ENCODE results near the gene GABBR2. TPM values are rescaled to one million over a fixed set of nuclear protein-coding genes. Genes with fewer than 3 reads are reported as not detected.

The GABBR2 gene
- total and polyA plus RNA-seq, 9 of the 15 experiments (the other 6 are each of a cell fraction or from before 2014, with no cell fraction given): 0.15 to 1.9 (median 0.32) TPM

GRCh38 chr9:98575379-98576346, 133.1 kb downstream of the GABBR2 start (continued):
- TF ChIP-seq, protein P1, sequence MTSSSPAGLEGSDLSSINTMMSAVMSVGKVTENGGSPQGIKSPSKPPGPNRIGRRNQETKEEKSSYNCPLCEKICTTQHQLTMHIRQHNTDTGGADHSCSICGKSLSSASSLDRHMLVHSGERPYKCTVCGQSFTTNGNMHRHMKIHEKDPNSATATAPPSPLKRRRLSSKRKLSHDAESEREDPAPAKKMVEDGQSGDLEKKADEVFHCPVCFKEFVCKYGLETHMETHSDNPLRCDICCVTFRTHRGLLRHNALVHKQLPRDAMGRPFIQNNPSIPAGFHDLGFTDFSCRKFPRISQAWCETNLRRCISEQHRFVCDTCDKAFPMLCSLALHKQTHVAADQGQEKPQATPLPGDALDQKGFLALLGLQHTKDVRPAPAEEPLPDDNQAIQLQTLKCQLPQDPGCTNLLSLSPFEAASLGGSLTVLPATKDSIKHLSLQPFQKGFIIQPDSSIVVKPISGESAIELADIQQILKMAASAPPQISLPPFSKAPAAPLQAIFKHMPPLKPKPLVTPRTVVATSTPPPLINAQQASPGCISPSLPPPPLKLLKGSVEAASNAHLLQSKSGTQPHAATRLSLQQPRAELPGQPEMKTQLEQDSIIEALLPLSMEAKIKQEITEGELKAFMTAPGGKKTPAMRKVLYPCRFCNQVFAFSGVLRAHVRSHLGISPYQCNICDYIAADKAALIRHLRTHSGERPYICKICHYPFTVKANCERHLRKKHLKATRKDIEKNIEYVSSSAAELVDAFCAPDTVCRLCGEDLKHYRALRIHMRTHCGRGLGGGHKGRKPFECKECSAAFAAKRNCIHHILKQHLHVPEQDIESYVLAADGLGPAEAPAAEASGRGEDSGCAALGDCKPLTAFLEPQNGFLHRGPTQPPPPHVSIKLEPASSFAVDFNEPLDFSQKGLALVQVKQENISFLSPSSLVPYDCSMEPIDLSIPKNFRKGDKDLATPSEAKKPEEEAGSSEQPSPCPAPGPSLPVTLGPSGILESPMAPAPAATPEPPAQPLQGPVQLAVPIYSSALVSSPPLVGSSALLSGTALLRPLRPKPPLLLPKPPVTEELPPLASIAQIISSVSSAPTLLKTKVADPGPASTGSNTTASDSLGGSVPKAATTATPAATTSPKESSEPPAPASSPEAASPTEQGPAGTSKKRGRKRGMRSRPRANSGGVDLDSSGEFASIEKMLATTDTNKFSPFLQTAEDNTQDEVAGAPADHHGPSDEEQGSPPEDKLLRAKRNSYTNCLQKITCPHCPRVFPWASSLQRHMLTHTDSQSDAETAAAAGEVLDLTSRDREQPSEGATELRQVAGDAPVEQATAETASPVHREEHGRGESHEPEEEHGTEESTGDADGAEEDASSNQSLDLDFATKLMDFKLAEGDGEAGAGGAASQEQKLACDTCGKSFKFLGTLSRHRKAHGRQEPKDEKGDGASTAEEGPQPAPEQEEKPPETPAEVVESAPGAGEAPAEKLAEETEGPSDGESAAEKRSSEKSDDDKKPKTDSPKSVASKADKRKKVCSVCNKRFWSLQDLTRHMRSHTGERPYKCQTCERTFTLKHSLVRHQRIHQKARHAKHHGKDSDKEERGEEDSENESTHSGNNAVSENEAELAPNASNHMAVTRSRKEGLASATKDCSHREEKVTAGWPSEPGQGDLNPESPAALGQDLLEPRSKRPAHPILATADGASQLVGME (CRISPR knock-in tag; IDR thresholded peaks at IDR 0.05): peak; percentile 36; the same call in 1 of the 2 replicates
- TF ChIP-seq ZNF79 (CRISPR knock-in tag; IDR thresholded peaks at IDR 0.05; ENCODE audit: low read depth) (no peak), EGR1 (conservative IDR thresholded peaks at IDR 0.05) (peak; percentile 85), ZNF140 (CRISPR knock-in tag; IDR thresholded peaks at IDR 0.05) (no peak), ZNF584 (CRISPR knock-in tag; IDR thresholded peaks at IDR 0.05; ENCODE audit: low read depth) (peak; percentile 89), NFATC3 (IDR thresholded peaks at IDR 0.05) (no peak), FOS (IDR thresholded peaks at IDR 0.05; ENCODE audit: extremely low read depth, insufficient read length) (no peak), ZNF586 (CRISPR knock-in tag; conservative IDR thresholded peaks at IDR 0.05) (no peak), CGGBP1 (CRISPR knock-in tag; IDR thresholded peaks at IDR 0.05) (no peak), NCOA6 (IDR thresholded peaks at IDR 0.05) (no peak), FOXJ3 (CRISPR knock-in tag; IDR thresholded peaks at IDR 0.05) (no peak), MYNN (IDR thresholded peaks at IDR 0.05) (peak; percentile 76; the same call in 1 of the 2 replicates), MYNN (CRISPR knock-in tag; IDR thresholded peaks at IDR 0.05) (no peak)
- TF ChIP-seq, protein P2, sequence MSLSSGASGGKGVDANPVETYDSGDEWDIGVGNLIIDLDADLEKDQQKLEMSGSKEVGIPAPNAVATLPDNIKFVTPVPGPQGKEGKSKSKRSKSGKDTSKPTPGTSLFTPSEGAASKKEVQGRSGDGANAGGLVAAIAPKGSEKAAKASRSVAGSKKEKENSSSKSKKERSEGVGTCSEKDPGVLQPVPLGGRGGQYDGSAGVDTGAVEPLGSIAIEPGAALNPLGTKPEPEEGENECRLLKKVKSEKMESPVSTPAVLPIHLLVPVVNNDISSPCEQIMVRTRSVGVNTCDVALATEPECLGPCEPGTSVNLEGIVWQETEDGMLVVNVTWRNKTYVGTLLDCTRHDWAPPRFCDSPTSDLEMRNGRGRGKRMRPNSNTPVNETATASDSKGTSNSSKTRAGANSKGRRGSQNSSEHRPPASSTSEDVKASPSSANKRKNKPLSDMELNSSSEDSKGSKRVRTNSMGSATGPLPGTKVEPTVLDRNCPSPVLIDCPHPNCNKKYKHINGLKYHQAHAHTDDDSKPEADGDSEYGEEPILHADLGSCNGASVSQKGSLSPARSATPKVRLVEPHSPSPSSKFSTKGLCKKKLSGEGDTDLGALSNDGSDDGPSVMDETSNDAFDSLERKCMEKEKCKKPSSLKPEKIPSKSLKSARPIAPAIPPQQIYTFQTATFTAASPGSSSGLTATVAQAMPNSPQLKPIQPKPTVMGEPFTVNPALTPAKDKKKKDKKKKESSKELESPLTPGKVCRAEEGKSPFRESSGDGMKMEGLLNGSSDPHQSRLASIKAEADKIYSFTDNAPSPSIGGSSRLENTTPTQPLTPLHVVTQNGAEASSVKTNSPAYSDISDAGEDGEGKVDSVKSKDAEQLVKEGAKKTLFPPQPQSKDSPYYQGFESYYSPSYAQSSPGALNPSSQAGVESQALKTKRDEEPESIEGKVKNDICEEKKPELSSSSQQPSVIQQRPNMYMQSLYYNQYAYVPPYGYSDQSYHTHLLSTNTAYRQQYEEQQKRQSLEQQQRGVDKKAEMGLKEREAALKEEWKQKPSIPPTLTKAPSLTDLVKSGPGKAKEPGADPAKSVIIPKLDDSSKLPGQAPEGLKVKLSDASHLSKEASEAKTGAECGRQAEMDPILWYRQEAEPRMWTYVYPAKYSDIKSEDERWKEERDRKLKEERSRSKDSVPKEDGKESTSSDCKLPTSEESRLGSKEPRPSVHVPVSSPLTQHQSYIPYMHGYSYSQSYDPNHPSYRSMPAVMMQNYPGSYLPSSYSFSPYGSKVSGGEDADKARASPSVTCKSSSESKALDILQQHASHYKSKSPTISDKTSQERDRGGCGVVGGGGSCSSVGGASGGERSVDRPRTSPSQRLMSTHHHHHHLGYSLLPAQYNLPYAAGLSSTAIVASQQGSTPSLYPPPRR (CRISPR knock-in tag; IDR thresholded peaks at IDR 0.05; ENCODE audit: borderline replicate concordance): no peak
- TF ChIP-seq, protein P3, sequence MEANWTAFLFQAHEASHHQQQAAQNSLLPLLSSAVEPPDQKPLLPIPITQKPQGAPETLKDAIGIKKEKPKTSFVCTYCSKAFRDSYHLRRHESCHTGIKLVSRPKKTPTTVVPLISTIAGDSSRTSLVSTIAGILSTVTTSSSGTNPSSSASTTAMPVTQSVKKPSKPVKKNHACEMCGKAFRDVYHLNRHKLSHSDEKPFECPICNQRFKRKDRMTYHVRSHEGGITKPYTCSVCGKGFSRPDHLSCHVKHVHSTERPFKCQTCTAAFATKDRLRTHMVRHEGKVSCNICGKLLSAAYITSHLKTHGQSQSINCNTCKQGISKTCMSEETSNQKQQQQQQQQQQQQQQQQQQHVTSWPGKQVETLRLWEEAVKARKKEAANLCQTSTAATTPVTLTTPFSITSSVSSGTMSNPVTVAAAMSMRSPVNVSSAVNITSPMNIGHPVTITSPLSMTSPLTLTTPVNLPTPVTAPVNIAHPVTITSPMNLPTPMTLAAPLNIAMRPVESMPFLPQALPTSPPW (CRISPR knock-in tag; IDR thresholded peaks at IDR 0.05): peak; percentile 55

Measured in K562 (cell line).